H1 (cell line): ENCODE data around the gene CHRD. TPM values are rescaled to one million over a fixed set of nuclear protein-coding genes. Genes with fewer than 3 reads are reported as not detected.

Experiments used
- JUND ChIP-seq: IDR thresholded peaks from 2 replicates; pipeline ENCODE4 v1.6.1; 2011; ENCODE audit warnings: mild to moderate bottlenecking, improper control_type of control experiment, low read length
- polyA plus RNA-seq, 7 experiments: library from polyadenylated mRNA; depleted of rRNA in 3 of 7; stranded (reverse) in 5 of 7; unstranded in 2 of 7; fragments of >200 nt in 5 of 7; fragments of 200-250 nt in 2 of 7; gene quantifications; 1 replicate in 5 of 7; 2 replicates in 1 of 7; 4 replicates in 1 of 7; pipeline versions ENCODE4 v1.2.1 to v1.2.3, GENCODE V29; 2011 to 2013; ENCODE audit warnings: missing spikeins in 2 of 7, mixed read lengths in 2 of 7
- total RNA-seq: library from RNA; stranded (reverse); fragmentation: NEBNext Ultra II Directional; extraction: Animal tissue kit (Norgen Biotek cat#: 25700); gene quantifications from 2 replicates; pipeline ENCODE4 v1.2.1, GENCODE V29; 2021
- TF ChIP-seq, protein P1 (sequence below): IDR thresholded peaks from 2 replicates; pipeline ENCODE4 v1.6.1; 2012; ENCODE audit warnings: low read length, inconsistent platforms

Gene CHRD
- total and polyA plus RNA-seq, 2 of the 8 experiments (the other 6 are each of a cell fraction or from before 2014, with no cell fraction given): 0.62 to 0.86 TPM

DNA sequence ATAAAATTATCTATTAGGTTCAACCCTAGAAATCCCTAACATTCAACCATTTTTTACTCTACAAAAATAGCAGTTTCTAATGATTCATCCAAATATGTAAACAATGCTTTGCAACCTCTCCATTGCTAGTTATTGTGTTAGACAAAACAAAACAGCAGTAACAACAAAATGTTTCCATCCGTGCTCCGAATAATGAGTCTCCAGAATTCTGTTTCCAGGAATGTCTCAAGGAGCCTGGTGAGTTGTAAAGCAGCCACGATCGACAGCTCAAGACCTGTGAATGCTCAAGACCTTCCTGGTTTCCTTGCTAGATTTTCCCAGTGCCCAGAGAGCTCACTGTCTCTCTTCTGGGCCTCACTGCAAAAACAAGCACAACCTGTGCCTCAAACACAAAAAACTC is 49.9 kb downstream of the CHRD start (continued):
- TF ChIP-seq JUND: no peak
- TF ChIP-seq, protein P1, sequence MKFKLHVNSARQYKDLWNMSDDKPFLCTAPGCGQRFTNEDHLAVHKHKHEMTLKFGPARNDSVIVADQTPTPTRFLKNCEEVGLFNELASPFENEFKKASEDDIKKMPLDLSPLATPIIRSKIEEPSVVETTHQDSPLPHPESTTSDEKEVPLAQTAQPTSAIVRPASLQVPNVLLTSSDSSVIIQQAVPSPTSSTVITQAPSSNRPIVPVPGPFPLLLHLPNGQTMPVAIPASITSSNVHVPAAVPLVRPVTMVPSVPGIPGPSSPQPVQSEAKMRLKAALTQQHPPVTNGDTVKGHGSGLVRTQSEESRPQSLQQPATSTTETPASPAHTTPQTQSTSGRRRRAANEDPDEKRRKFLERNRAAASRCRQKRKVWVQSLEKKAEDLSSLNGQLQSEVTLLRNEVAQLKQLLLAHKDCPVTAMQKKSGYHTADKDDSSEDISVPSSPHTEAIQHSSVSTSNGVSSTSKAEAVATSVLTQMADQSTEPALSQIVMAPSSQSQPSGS: no peak
